Measurements from ENCODE around the gene PLOD2.

DNA sequence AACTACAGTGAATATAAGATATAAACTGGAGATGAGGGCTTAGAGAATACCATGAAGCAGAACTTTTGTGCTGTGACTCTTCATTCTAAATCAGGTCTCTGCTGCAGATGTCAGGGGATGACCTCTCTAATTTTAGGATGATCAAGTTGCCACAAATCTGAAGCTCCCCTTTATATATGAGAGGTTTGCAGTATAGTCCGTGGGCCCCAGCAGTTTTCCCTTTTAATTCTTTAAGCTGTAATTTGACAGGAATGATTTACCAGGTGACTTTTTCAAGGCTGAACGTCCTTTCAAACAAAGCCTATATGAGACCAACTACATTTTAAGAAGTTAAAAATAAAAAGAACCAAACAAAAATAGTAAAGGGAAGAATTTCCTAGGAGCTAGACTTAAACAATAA, 4.9 kb upstream of the PLOD2 start:
- TF ChIP-seq, protein P1, sequence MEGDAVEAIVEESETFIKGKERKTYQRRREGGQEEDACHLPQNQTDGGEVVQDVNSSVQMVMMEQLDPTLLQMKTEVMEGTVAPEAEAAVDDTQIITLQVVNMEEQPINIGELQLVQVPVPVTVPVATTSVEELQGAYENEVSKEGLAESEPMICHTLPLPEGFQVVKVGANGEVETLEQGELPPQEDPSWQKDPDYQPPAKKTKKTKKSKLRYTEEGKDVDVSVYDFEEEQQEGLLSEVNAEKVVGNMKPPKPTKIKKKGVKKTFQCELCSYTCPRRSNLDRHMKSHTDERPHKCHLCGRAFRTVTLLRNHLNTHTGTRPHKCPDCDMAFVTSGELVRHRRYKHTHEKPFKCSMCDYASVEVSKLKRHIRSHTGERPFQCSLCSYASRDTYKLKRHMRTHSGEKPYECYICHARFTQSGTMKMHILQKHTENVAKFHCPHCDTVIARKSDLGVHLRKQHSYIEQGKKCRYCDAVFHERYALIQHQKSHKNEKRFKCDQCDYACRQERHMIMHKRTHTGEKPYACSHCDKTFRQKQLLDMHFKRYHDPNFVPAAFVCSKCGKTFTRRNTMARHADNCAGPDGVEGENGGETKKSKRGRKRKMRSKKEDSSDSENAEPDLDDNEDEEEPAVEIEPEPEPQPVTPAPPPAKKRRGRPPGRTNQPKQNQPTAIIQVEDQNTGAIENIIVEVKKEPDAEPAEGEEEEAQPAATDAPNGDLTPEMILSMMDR (IDR thresholded peaks at IDR 0.05) = no peak
- no peak for TF ChIP-seq POLR2A (IDR thresholded peaks at IDR 0.05)
